NCI-H146 (cell line): Measurements from ENCODE around the gene CGB2.
"Not testable (repeated sequence)": the region's sequence is repeated elsewhere in the genome, so short reads cannot be mapped to it uniquely, and the experiment has no call there.

Source experiments
- DNase-seq: peaks from one replicate; lab custom pipeline; 2025; lab: John Stamatoyannopoulos, UW

CGB2 gene

GRCh38 chr19:49010453-49010852 lies 21.2 kb upstream of the CGB2 start:
- DNase-seq = no peak

- DNase-seq = no peak
These were observed 20.5 kb upstream of the CGB2 start for GRCh38 chr19:49011194-49011593.

- DNase-seq = no peak
These were observed 17.4 kb upstream of the CGB2 start for GRCh38 chr19:49014123-49014869.

GRCh38 chr19:49014870-49015255 lies 16.8 kb upstream of the CGB2 start:
- no peak for DNase-seq

- no peak for DNase-seq
These were observed 15.4 kb upstream of the CGB2 start for GRCh38 chr19:49016067-49016839.

GRCh38 chr19:49017041-49017665 lies 14.5 kb upstream of the CGB2 start, which contains the start of gene LHB:
TSS of gene LHB (minus strand) at chr19:49017091. CDS start at chr19:49017081, 10 bp downstream.
- no peak for DNase-seq

GRCh38 chr19:49017666-49018351 lies 13.9 kb upstream of the CGB2 start:
- peak; percentile 71 for DNase-seq

GRCh38 chr19:49018388-49019241 lies 13.1 kb upstream of the CGB2 start:
- DNase-seq = peak; percentile 16

- peak; percentile 72 for DNase-seq
These were observed 12.3 kb upstream of the CGB2 start for GRCh38 chr19:49019242-49019932.

GRCh38 chr19:49020342-49020741 lies 11.3 kb upstream of the CGB2 start:
- DNase-seq = peak; percentile 36

- DNase-seq = no peak
These were observed 10.5 kb upstream of the CGB2 start for GRCh38 chr19:49020931-49021895.

- DNase-seq = no peak
These were observed 9.6 kb upstream of the CGB2 start for GRCh38 chr19:49022116-49022515.

- DNase-seq = not testable (repeated sequence)
These were observed 7.5 kb upstream of the CGB2 start, which contains the start of gene CGB3 for GRCh38 chr19:49024233-49024632. TSS of gene CGB3 (minus strand) at chr19:49024333. CDS start at chr19:49023971, 362 bp downstream.

GRCh38 chr19:49025088-49025487 lies 6.6 kb upstream of the CGB2 start:
- DNase-seq = not testable (repeated sequence)

- DNase-seq = not testable (repeated sequence)
These were observed 6.1 kb upstream of the CGB2 start for GRCh38 chr19:49025599-49025998.

GRCh38 chr19:49028686-49029085 lies 3.0 kb upstream of the CGB2 start:
- DNase-seq = not testable (repeated sequence)

GRCh38 chr19:49029749-49030148 lies 1.9 kb upstream of the CGB2 start:
- DNase-seq = not testable (repeated sequence)

GRCh38 chr19:49030323-49030722 lies 1.4 kb upstream of the CGB2 start:
- not testable (repeated sequence) for DNase-seq

GRCh38 chr19:49036815-49037214 lies 5.1 kb downstream of the CGB2 start, which contains the start of gene CGB1:
TSS of gene CGB1 (minus strand) at chr19:49036895. CDS start at chr19:49036711, 184 bp downstream.
- peak; percentile 82 for DNase-seq
